Lower leg skin (tissue), 4 donors: ENCODE results near the gene SELENOI. TPM values are rescaled to one million over a fixed set of nuclear protein-coding genes. Genes with fewer than 3 reads are reported as not detected.
"Not testable (repeated sequence)": the region's sequence is repeated elsewhere in the genome, so short reads cannot be mapped to it uniquely, and the experiment has no call there.

ENCODE experiments used
- DNase-seq, 2 donors: peaks; one replicate each; pipeline ENCODE4 v3.0.0-alpha.2; 2019; ENCODE audit warnings: low spot score in 2 of 2
- H3K4me3 ChIP-seq: fragments of 200-600 bp; sonication (generic); 2 replicates; pipeline ENCODE4 v1.5.1; 2017; ENCODE audit warnings: mild to moderate bottlenecking, low read depth; ENCODE audit not compliant: poor library complexity, severe bottlenecking
- CTCF ChIP-seq, 3 donors: fragments of 450-650 bp; IDR thresholded peaks; one replicate each; pipeline ENCODE4 v1.5.1; 2016; ENCODE audit warnings: antibody characterized with exemption in 3 of 3, mild to moderate bottlenecking in 3 of 3, moderate library complexity in 2 of 3
- POLR2A ChIP-seq, 2 donors: fragments of 450-650 bp; IDR thresholded peaks; one replicate each; pipeline ENCODE4 v1.6.1; 2016 to 2017; ENCODE audit warnings: antibody characterized with exemption in 2 of 2, mild to moderate bottlenecking in 1 of 2, moderate library complexity in 1 of 2
- WGBS, 2 donors: methylation state at CpG; one replicate each; pipeline ENCODE4 v1.1.5; 2018; 5-methylcytosine and 5-hydroxymethylcytosine counted together
- intact Hi-C: fragments of 100-400 bp; cut with DNase I; formaldehyde crosslinking; loops from one replicate; pipeline ENCODE4 v1.15.0; 2023; ENCODE audit warnings: low total_unique reads
- total RNA-seq, 4 donors: library from RNA; depleted of rRNA; stranded (reverse); fragments of >200 nt; gene quantifications; one replicate each; pipeline ENCODE4 v1.1.0, GENCODE V29; 2016

The SELENOI gene
- total RNA-seq, 4 donors from 2014 or later = 24.7 to 34.3 (median 29.2) TPM

- DNase-seq = no peak
- no peak overlapping the region for H3K4me3 ChIP-seq
- intact Hi-C loops = no loop called here
- whole genome bisulfite sequencing, 2 donors = 91 to 93% methylated on average over 5 of the region's 5 CpGs
- TF ChIP-seq POLR2A (IDR thresholded peaks at IDR 0.05) = no peak
- TF ChIP-seq CTCF (IDR thresholded peaks at IDR 0.05) = no peak
Measured at GRCh38 chr2:26366957-26367356, 21.0 kb downstream of the SELENOI start.

GRCh38 chr2:26369664-26370063 lies 23.7 kb downstream of the SELENOI start:
- H3K4me3 ChIP-seq, DNase-seq, intact Hi-C loops: not testable (repeated sequence)
- WGBS, 2 donors = 63% methylated on average over 2 of the region's 2 CpGs; no CpG with 5 or more reads in 1 of the 2 donors

DNA sequence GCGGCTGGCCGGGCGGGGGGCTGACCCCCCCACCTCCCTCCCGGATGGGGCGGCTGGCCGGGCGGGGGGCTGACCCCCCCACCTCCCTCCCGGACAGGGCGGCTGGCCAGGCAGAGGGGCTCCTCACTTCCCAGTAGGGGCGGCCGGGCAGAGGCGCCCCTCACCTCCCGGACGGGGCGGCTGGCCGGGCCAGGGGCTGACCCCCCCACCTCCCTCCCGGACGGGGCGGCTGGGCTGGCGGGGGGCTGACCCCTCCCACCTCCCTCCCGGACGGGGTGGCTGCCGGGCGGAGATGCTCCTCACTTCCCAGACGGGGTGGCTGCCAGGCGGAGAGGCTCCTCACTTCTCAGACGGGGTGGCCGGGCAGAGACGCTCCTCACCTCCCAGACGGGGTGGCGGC lies 25.0 kb downstream of the SELENOI start:
- H3K4me3 ChIP-seq, DNase-seq, intact Hi-C loops: not testable (repeated sequence)
- WGBS, 2 donors = 85 to 98% methylated on average over 8 to 9 of the region's 31 CpGs

DNA sequence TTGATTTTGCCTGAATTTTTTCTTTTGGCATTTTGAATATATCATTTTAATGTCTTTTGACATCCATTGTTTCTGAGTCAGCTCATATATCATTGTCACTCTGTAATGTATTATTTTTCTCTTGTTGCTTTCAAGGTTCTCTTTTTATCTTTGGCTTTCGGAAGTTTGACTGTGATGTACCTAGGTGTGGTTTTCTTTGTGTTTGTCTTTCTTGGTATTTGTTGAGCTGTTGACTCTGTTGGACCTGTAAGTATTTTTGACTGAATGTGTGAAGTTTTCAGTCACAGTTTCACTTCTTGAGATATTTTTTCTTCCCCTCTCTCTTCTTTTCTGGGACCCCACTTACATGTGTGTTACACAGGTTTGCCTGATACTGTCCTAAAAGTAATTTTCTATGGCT lies 30.9 kb downstream of the SELENOI start:
- intact Hi-C loops = no loop called here
- WGBS, 2 donors = 100% methylated on average over 1 of the region's 1 CpG
- TF ChIP-seq POLR2A (IDR thresholded peaks at IDR 0.05) (no peak), CTCF (IDR thresholded peaks at IDR 0.05) (no peak)
- DNase-seq = no peak
- H3K4me3 ChIP-seq = no peak overlapping the region

- intact Hi-C loops = no loop called here
- DNase-seq = no peak
- no peak overlapping the region for H3K4me3 ChIP-seq
- WGBS, 2 donors = 80 to 89% methylated on average over 2 of the region's 2 CpGs
- no peak for TF ChIP-seq CTCF (IDR thresholded peaks at IDR 0.05)
- no peak for TF ChIP-seq POLR2A (IDR thresholded peaks at IDR 0.05)
Measured at GRCh38 chr2:26380281-26380680, 34.3 kb downstream of the SELENOI start.

DNA sequence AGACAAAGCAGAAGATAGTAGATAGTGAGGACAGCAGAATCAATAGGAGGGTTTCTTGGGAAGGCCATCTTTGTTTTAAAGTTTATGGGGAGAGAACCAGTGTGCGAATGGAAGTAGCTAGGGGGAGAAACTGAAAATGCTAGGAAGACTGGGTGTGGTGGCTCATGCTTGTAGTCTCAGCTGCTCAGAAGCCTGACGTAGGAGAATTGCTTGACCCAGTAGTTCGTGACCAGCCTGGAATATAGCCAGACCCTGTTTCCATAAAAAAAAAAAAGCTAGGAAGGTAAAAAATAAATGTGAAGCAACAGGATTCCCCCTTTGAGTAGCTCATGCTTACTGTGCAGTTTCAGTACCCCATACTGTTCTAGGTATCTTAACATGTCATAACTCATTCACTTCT lies 36.6 kb downstream of the SELENOI start:
- no peak for TF ChIP-seq POLR2A (IDR thresholded peaks at IDR 0.05)
- intact Hi-C loops = no loop called here
- H3K4me3 ChIP-seq = no peak overlapping the region
- 81 to 86% methylated on average over 3 of the region's 3 CpGs for WGBS, 2 donors
- no peak for DNase-seq

- H3K4me3 ChIP-seq = no peak overlapping the region
- intact Hi-C loops = no loop called here
- WGBS, 2 donors = 86 to 88% methylated on average over 9 of the region's 9 CpGs
- TF ChIP-seq POLR2A (IDR thresholded peaks at IDR 0.05) (no peak), CTCF (IDR thresholded peaks at IDR 0.05) (no peak)
- no peak for DNase-seq
Measured at GRCh38 chr2:26384183-26384582, 38.2 kb downstream of the SELENOI start.
